ENCODE measurements around the gene RAPGEF1. TPM values are rescaled to one million over a fixed set of nuclear protein-coding genes. Genes with fewer than 3 reads are reported as not detected.
A peak's percentile ranks its signal among the peaks of the same experiment; 100 is the strongest.
"Not testable (repeated sequence)": the region's sequence is repeated elsewhere in the genome, so short reads cannot be mapped to it uniquely, and the experiment has no call there.

RAPGEF1 gene
- total RNA-seq (2014; rRNA removed; shearing (Covaris generic)): 10.0 and 11.5 TPM in 2 replicates

- DNase-seq (ENCODE audit: low read depth): peak; percentile 32
These were observed at the start of gene RAPGEF1 for GRCh38 chr9:131739959-131740648. TSS of gene RAPGEF1 (minus strand) at chr9:131740076. CDS start at chr9:131739830, 246 bp downstream.

- no peak for DNase-seq (ENCODE audit: low read depth)
These were observed 49.0 kb upstream of the RAPGEF1 start for GRCh38 chr9:131788851-131789250.

GRCh38 chr9:131787838-131788237, 48.0 kb upstream of the RAPGEF1 start:
- no peak for DNase-seq (ENCODE audit: low read depth)

GRCh38 chr9:131784748-131785501, 45.0 kb upstream of the RAPGEF1 start:
- no peak for DNase-seq (ENCODE audit: low read depth)

GRCh38 chr9:131781069-131781468, 41.2 kb upstream of the RAPGEF1 start:
- DNase-seq (ENCODE audit: low read depth): no peak

GRCh38 chr9:131776473-131776872, 36.6 kb upstream of the RAPGEF1 start:
- peak; percentile 19 for DNase-seq (ENCODE audit: low read depth)

- DNase-seq (ENCODE audit: low read depth): no peak
These were observed 36.2 kb upstream of the RAPGEF1 start for GRCh38 chr9:131776036-131776435.

- DNase-seq (ENCODE audit: low read depth): no peak
These were observed 34.8 kb upstream of the RAPGEF1 start for GRCh38 chr9:131774636-131775035.

- DNase-seq (ENCODE audit: low read depth): peak; percentile 60
These were observed 34.1 kb upstream of the RAPGEF1 start for GRCh38 chr9:131773911-131774379.

- no peak for DNase-seq (ENCODE audit: low read depth)
These were observed 33.1 kb upstream of the RAPGEF1 start for GRCh38 chr9:131772940-131773339.

- no peak for DNase-seq (ENCODE audit: low read depth)
These were observed 31.8 kb upstream of the RAPGEF1 start for GRCh38 chr9:131771646-131772045.

GRCh38 chr9:131769361-131769760, 29.5 kb upstream of the RAPGEF1 start:
- DNase-seq (ENCODE audit: low read depth): peak; percentile 27

GRCh38 chr9:131764568-131764967, 24.7 kb upstream of the RAPGEF1 start:
- DNase-seq (ENCODE audit: low read depth): no peak

GRCh38 chr9:131762356-131762932, 22.6 kb upstream of the RAPGEF1 start:
- DNase-seq (ENCODE audit: low read depth): peak; percentile 63

GRCh38 chr9:131759017-131759647, 19.3 kb upstream of the RAPGEF1 start:
- DNase-seq (ENCODE audit: low read depth): no peak

GRCh38 chr9:131757549-131757948, 17.7 kb upstream of the RAPGEF1 start:
- DNase-seq (ENCODE audit: low read depth): no peak

- DNase-seq (ENCODE audit: low read depth): peak; percentile 59
These were observed 15.8 kb upstream of the RAPGEF1 start for GRCh38 chr9:131755541-131756198.

- no peak for DNase-seq (ENCODE audit: low read depth)
These were observed 15.0 kb upstream of the RAPGEF1 start for GRCh38 chr9:131754846-131755245.

GRCh38 chr9:131753751-131754150, 13.9 kb upstream of the RAPGEF1 start:
- not testable (repeated sequence) for DNase-seq (ENCODE audit: low read depth)

- DNase-seq (ENCODE audit: low read depth): no peak
These were observed 12.5 kb upstream of the RAPGEF1 start for GRCh38 chr9:131752231-131752884.

GRCh38 chr9:131748411-131748955, 8.6 kb upstream of the RAPGEF1 start:
- no peak for DNase-seq (ENCODE audit: low read depth)
